NOMO-1 treated with dmso at 0.1 percent for 144 hours (cell line): Measurements from ENCODE around the gene OPTC.

Source experiments
- DNase-seq: peaks from one replicate; lab custom pipeline; 2025; ENCODE audit not compliant: unreplicated experiment; lab: John Stamatoyannopoulos, UW

OPTC gene

DNA sequence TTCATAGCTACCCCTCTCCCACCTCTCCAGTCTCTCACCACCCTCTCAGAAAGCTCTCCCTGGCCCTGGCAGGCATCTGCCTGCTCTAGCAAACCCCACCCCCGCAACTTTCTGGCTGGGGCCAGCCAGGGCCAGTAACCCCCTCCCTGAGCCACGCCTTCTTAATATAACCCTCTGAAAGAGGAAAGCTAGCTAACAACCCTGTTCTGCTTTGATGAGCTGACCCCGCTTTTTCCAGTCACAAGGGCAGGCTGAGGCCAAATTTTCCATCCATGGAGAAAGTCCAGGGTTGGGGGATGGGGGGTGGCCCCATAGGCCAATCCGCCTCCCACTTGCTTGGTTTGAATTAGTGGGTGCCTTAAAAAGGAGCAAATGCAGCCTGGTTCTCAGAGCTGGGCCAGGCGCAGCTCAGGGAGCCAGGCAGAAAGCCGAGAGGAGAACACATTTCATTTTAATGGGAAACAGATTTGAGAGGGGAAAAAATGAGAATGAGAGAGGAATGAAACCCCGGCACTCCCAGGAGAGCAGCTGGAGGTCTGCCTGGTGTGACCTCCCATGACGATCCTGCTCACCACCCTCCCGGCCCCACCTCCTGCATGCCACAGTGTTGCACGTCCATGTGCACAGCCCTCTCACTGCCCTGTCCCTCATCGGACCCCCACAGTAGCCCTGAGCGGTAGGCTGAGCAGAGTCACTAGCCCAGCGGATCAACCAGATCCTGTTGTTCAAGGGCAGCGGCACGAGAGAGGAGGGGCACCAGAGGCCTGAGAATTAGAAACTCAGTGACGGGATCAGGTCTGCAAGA is 62.3 kb downstream of the OPTC start:
- no peak for DNase-seq

DNA sequence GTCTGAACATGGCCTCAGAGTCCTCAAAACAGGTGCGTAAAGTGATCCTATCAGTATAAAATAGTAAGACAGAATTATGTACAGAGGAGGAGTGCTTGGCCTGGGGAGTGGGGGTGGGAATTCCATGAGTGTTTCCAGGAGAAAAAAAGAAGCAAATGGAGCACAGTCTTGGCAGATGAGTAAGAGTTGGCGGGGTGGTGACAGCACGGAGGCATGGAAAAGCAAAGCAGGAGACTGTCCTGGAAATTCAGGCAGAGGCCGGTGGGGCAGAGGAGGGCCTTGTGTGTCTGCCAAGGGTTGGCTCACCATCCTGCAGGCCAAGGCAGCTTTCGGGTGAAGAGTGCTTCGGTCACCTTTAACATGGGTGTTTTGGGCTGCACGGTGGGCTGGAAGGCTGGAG is 63.4 kb downstream of the OPTC start:
- DNase-seq: no peak

DNA sequence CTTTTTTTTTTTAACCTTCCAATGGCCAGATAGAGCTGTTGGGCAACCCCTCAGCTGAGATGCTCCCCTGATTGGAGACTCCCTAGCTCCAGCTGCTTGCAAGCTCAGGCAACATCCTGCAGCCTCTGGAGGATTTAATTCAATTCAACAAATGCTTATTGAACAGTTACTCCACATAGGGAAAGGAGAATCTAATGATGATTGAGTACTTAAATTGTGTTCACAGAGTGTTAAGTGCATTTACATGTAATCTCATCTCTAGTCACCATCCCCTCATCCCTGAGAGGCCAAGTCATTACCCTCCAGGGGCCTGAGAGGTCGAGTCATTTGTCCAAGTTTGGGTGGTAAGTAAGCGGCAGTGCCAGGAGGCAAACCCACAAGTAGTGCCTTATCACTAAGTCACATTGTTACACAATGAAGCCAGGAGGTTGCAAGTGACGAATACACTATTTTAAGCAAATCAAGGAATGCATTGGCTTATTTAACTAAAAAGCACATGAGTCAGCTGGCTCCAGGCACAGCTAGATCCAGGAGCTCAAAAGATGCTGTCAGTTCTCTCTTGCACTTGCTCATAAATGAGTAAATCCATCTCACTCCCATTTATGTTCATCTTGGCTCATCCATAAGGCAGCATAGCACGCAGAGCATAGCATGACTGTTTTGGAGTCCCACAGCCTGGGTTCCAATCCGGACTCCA is 64.3 kb downstream of the OPTC start:
- DNase-seq: no peak
